Measurements from ENCODE around the gene FXYD7.
"Not testable (repeated sequence)": the region's sequence is repeated elsewhere in the genome, so short reads cannot be mapped to it uniquely, and the experiment has no call there.

FXYD7 gene

GRCh38 chr19:35146746-35147459 lies 3.8 kb downstream of the FXYD7 start:
- DNase-seq = no peak

- no peak for DNase-seq
Observed at GRCh38 chr19:35149463-35149862, 6.4 kb downstream of the FXYD7 start.

GRCh38 chr19:35150445-35150844 lies 7.4 kb downstream of the FXYD7 start:
- DNase-seq = no peak

GRCh38 chr19:35151273-35152065 lies 8.4 kb downstream of the FXYD7 start:
- no peak for DNase-seq

DNA sequence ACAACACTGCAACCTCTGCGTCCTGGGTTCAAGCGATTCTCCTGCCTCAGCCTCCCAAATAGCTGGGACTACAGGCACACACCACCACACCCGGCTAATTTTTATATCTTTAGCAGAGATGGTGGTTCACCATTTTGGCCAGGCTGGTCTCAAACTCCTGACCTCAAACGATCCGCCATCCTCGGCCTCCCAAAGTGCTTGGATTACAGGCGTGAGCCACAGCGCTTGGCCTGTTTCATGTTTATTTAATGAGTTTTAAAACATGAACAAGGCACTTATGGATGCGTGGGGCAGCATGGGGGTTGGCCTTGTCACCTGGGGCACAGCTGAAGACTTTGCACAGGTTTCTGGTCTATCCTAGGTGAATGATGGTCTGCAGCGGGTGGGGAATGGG lies 10.1 kb downstream of the FXYD7 start:
- DNase-seq = not testable (repeated sequence)

DNA sequence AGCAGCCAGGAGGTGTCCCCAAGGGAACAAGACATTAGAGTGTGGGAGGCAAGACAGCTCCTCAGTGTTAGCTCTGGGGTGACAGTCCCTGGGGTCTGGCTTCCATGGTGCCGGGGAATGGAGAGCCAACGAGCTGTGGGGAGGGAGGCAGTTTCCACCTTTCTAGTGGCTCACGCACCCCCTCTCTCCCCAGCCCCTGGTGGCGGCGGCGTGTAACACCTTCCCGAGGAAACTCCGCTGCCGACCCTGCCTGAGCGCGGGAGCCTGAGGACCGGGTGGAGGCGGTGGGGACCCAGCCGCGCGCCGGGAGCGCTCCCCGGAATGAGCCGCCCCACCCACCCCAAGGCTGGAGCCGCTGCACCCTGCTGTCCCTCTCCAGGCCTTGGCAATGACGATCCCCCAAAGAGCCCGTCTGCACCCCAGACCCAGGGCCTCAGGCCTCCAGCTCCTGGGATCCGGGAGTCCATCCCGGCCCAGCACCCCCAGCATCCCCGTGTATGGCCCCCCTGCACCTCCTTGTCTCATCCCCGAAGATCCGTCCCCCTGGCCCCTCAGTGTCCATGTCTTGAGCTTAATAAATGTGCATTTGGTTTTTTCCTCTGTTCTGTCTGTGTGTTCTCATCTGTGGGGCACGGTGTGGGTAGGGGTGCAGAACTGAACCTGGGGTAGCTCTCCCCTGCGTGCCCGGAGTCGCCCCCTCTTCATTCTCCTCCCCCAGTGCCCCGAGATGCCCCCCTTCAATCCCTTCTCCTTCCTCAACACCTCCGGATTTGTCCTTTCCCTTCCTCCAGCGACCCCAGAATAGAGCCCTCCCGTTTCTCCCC lies 10.9 kb downstream of the FXYD7 start:
- peak; percentile 88 for DNase-seq

- peak; percentile 86 to 89 for DNase-seq
Observed at GRCh38 chr19:35154525-35155406, 11.7 kb downstream of the FXYD7 start, which contains the start of gene FXYD5. TSS of gene FXYD5 (plus strand) at chr19:35154735. CDS start at chr19:35155551, 816 bp downstream.

DNA sequence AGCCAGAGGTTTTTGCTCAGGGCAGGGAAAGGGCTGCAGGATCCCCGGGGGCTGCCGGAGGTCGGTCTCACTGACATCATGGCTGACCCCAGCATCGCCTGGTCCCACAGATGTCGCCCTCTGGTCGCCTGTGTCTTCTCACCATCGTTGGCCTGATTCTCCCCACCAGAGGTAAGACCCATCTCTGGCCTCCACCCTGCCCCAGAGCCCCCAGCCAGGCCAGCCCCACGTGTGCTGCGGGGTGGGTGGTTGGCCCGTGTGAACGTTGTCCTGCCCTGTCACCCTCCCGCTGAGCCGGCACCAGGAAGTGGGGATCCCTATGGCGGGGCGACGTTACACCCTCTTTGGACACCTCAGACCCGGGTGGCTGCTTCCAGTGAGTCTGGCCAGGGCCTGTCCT lies 12.4 kb downstream of the FXYD7 start:
- peak; percentile 57 to 67 for DNase-seq

DNA sequence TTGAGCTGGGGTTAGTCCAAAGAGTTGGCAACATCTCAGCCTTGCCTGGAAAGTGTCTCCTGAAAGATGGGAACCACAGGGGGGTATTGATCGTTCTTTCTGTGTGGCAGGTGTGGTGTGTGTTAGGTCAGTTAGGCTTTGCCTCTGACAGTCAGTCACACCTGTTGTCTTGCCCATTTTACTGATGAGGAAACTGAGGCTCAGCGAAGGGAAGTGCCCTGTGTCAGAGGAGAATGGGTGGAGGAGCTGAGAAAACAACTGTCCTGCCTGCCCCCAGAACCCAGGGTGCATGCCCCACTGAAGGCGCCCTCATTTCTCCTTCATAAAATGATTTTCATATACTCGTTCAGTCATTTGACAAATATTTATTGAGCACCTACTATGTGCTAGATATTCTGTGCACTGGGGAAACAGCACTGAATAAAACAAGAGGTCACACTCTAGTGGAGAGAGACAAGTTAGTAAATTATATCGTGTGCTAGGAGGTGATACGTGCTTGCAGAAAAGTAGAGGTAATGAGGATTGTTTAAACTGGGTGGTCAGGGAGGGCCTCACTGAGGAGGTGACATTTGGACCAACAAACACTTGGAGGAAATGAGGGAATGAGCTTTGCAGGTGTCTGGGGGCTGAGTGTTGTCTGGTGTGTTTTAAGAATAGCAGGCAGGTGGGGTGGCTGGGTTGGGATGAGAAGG lies 13.1 kb downstream of the FXYD7 start:
- DNase-seq = no peak

GRCh38 chr19:35156673-35157014 lies 13.6 kb downstream of the FXYD7 start:
- no peak for DNase-seq

GRCh38 chr19:35157431-35157830 lies 14.4 kb downstream of the FXYD7 start:
- no peak for DNase-seq

DNA sequence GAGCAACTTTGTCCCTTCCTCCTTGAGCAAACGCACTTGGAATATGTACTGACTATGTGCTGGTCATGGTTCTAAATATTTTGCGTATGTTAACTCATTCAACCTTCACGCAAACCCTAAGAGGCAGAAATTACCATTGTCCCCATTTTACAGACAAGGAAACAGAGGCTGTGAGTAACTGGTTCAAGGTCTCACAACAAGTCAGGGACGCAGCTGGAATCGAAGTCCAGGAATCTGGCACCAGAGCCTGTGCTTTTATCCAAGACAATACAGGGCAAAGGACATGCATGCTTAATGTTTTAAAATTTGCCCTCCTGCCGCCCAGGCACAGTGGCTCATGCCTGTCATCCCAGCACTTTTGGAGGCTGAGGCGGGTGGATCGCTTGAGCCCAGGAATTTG lies 16.6 kb downstream of the FXYD7 start:
- no peak for DNase-seq

GRCh38 chr19:35160629-35161433 lies 17.8 kb downstream of the FXYD7 start:
- no peak for DNase-seq

DNA sequence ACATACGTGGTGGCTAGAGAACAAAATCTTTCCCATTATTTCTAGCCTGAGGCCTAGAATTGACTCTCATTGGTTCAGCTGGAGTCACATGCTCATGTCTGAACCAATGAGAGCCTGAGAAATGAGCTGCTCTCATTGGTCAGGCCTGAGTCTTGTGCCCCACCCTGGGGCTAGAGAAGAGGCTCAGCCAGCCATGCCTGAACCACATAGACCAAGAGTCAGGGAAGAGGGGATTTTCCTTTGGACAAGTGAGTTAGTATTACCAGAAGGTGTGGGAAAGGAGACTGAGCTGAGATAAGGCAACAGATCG lies 18.3 kb downstream of the FXYD7 start:
- no peak for DNase-seq

DNA sequence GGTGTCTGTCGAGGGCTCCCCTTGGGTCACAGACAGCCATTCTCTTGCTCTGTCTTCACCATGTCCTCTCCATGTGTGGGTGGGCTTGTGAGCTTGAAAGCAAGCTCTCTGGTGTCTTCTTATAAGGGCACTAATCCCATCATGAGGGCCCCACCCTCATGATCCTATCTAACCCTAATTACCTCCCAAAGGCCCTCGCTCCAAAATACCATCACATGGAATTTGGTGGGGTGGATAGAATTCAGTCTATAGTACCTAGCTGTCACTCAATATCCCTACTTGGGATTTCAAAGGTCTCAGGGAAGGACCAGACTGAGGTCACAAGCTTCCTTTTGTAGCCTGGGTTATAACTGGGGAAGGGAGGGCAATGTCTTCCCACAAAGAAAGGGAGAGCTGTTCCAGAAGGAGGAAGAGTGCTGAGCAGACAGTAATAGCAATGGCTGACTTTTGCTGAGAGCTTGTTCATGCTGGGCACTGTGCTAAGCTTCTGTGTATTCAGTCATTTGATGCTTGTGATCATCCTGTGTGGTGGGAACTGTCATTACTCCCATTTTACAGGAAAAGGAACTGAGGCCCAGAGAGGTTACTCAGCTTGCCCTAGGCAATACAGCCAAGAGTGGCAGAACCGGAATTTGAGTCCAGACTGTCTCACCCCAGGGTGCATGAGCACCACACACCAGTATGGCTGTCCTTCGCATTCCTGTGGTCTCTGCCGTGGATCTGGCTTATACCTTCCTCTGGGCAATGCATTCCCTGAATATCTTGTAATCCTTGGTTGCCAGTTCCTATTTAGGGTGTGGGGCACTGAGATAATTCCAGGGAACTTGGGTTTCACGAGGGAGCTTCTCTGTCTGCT lies 19.6 kb downstream of the FXYD7 start:
- DNase-seq = no peak

GRCh38 chr19:35164418-35164817 lies 21.4 kb downstream of the FXYD7 start:
- DNase-seq = no peak

- peak in 1 of 2 experiments; percentile 11 for DNase-seq
Observed at GRCh38 chr19:35165200-35166058, 22.4 kb downstream of the FXYD7 start.

- DNase-seq = peak in 1 of 2 experiments; percentile 18
Observed at GRCh38 chr19:35166100-35167063, 23.3 kb downstream of the FXYD7 start.

Data from activated T-cell treated with anti-CD3 and anti-CD28 coated beads, Interleukin-2, amount 50 U/mL, for 48 hours (primary cell).